ENCODE data around the gene C1orf185.
"Not testable (repeated sequence)": the region's sequence is repeated elsewhere in the genome, so short reads cannot be mapped to it uniquely, and the experiment has no call there.

The C1orf185 gene

DNA sequence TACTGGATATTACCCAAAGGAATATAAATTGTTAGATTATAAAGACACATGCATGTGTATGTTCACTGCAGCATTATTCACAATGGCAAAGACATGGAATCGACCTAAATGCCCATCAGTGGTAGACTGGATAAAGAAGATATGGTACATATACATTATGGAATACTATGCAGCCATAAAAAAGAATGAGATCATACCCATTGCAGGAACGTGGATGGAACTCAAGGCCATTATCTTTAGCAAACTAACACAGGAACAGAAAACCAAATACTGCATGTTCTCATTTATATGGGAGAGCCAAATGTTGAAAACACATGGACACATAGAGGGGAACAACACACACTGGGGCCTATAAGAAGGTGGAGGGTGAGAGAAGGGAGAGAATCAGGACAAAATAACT, 35.7 kb downstream of the C1orf185 start:
- DNase-seq: not testable (repeated sequence)

DNA sequence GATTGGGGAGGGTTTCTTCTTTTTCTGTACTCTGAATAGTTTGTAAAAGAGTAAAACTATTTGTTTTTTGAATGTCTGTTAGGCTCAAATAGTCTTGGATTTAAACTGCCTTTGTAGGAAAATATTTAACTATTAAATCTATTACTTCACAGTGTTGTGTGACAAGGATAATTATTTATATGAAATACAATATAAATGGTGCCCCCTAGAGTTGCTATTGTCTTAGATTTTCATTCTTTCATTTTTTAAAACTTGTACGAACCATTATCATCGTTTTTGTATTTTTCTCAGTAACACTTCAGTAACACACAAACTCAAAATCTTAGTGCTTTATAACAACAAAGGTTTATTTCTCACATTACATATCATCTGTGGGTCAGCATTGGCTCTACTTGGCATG, 37.4 kb downstream of the C1orf185 start:
- DNase-seq: no peak

DNA sequence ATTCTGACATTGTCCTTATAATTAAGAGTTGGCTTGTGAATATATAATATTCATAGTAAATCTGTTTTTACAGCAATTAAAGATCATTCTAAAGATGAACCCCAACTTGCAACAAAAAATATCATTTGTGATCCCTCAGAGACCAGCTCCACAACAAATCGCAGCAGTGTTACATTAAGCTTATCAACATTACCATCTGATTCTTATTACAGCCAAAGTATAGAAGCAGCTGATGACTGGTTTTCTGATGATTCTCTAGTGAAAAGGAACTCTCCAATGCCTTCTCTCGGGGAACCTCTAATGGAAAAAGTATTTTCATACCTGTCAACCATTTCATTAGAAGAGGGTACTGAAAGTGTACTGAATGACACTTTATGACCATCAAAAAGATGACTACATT, 45.4 kb downstream of the C1orf185 start:
- DNase-seq: no peak

DNA sequence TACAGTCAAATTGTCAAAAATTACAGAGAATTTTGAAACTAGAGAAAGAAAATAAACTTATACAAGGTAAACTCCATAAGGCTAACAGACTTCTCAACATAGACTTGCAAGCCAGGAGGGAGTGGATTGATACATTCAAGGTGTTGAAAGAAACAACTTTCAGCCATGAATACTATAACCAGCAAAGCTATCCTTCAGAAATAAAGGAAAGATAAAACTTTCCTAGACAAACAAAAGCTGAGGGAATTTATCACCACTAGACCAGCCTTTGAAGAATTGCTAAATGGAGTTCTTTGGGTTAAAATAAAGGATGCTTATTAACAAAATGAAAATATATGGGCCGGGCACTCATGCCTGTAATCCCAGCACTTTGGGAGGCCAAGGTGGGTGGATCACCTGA, 52.7 kb downstream of the C1orf185 start:
- no peak for DNase-seq

DNA sequence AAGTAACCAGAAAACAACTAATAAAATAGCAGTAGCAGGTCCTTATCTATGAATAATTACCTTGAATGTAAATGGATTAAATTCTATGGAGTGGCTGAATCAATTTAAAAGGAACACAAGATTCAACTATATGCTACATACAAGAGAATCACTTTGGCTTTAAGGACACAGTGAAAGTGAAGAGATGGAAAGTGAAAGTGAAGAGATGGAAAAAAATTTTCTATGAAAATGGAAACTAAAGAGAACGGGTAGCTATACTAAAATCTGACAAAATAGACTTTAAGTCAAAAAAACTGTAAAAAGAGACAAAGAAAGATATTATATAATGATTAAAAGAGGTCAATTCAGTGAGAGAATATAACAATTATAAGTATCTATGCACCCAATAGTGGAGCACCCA, 54.7 kb downstream of the C1orf185 start:
- no peak for DNase-seq

DNA sequence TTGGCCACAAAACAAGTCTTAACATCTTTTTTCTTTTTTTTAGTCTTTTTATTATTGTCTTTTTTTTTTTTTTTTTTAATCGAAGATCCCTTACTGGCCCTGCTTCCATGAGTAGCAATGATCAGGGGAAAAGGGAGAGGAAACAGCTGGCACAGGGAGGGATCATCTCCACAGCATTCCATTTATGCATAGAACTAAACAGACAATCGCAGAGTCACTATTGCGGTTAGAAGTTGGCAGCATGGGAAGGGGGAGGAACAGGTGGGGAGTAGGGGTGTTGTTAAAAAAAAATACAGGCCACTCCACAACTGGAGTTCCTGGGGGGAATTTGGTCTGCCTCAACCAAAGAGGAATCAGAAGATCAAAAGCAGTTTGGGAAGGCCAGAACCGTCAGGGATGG, 55.4 kb downstream of the C1orf185 start:
- no peak for DNase-seq

DNA sequence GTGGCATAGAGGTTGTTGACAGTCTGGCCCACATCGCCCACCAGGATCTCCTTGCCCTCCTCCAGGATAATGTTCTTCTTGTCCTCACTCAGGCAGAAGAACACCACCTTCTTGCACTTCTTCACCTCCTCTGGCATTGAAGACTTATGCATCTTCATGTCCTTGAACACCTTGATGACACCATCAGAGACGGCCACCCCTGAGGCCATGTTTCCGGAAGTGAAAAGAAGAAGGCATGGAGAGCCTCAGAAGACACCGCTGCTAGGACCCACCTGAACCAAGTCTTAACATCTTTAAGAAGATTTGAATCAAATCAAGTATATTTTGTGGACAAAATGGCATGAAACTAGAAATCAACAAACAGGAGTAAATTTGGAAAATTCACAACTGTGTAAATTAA, 56.2 kb downstream of the C1orf185 start:
- DNase-seq: no peak

DNA sequence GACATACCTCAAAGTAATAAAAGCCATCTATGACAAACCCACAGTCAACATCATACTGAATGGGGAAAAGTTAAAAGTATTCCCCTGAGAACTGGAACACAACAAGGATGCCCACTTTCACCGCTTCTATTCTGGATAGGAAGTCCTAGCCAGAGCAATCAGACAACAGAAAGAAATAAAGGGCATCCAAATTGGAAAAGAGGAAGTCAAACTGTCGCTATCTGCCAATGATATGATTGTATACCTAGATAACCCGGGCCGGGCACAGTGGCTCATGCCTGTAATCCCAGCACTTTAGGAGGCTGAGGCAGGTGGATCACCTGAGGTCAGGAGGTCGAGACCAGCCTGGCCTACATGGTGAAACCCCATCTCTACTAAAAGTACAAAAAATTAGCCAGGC, 60.5 kb downstream of the C1orf185 start:
- not testable (repeated sequence) for DNase-seq

DNA sequence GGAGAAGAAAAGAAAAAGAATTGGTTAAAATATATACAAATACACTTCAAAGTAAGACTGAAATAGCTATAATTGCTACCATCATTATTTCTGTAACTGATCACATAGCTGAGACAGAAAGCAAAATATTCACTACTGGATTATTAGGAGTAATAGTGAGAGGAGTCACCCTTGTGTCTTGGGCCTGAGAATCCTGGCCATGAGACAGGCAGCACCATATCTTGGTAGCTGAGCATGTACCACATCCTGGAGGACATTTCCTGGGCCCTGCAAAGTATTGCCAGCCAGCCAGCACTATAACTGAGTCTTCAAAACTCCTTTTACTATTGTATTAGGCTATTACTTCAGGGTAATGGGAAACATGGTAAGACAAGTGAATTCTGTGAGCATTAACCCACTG, 63.5 kb downstream of the C1orf185 start:
- no peak for DNase-seq

DNA sequence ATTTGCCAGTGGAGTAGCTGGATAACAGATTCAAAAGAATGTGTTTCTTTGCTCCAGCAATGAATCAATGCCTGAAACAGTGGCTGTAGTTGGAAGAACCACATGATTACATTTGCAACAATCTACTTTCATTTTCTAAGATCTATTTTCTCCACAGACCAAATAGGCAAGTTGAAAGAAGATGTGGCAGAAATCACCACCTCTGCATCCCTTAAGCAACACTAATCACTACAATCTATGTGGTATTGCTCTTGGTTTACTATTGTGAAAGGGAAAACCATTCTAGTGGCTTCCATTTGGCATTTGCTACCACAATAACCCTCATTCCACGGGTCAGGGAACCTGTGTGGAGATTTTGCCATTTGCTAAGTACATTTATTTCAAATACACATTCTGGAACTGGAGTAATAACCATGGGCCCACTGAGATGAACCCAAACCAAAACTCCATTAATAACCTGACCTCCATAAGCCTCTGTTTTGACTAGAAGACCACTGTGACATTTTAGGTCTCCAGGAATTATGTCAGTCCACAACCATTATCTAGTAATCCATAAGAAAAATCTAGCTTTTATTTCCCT, 66.3 kb downstream of the C1orf185 start:
- DNase-seq: no peak

DNA sequence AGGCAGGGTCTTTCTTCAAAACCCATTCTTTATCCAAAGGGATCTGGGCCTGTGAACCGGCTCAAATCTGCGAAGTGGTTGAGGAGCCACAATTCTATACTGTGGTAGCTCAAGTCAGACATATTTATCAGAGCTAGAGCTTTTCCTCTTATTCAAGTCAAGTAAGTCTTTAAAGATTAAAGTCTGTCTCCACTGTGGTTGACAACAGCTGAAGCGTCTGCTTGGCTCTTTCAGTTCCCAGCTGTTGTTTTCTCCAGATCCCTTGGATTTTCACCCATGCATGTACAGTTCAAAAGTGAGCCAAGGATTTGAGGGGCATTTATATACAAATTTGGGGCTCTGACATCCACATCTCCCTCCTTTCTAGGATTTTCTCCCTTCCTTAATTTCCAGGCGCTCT, 66.9 kb downstream of the C1orf185 start:
- DNase-seq: no peak

DNA sequence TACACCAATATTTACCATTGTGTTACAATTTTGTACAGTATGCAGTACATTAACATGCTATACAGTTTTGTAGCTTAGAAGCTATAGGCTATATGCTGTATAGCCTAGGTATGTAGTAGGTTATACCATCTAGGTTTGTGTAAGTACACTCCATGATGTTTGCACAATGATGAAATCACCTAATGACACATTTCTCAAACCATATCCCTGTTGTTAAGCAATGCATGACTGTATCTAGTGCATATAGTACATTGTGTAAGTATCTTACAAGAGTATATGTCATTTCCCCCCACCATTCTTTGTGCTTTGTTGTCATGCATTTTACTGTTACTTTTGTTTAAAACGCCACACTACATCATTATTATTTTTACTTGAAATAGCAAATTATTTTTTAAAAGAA, 68.3 kb downstream of the C1orf185 start:
- DNase-seq: no peak

DNA sequence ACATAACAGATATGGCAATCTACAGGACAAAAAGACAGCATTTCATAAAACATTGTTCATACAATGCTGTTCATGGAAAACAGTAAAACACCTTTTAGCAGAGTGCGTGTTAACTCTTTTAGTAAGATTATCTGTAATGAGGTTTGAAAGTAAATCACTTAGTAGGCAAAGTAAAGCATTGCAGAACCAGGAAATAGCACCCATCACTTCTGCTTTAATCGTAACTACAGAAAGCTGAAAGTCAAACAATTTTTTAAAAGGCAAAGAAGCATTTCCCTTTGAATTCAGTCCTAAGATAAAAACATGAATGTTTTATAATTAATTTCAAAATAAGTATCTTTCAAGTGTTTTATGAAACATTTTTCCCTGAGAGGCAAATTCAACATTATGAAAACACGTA, 70.8 kb downstream of the C1orf185 start:
- DNase-seq: no peak

DNA sequence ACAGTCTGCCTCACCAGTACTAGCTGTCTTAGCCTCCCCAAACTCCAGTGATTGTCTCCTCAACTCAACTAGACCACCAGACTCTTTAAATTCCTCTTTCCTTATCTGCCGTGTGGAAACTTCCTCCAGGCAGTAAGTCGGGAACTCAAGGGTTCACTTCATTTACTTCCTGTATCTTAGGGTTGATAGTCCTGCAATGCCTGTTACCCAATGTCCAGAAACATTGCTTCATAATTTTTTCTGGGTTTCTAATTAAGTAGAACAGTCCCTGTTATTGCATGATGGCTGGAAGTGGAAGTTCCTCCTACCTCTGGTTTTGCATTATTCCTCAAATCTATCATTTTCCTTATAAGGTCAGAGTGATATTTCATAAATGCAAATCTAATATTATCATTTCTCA, 73.2 kb downstream of the C1orf185 start:
- no peak for DNase-seq

DNA sequence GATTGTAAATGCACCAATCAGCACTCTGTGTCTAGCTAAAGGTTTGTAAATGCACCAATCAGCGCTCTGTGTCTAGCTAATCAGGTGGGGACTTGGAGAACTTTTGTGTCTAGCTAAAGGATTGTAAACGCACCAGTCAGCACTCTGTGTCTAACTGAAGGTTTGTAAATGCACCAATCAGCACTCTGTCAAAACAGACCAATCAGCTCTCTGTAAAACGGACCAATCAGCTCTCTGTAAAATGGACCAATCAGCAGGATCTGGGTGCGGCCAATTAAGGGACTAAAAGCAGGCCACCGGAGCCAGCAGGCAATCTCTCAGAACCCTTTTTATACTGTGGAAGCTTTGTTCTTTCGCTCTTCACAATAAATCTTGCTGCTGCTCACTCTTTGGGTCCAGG, 76.0 kb downstream of the C1orf185 start:
- DNase-seq: not testable (repeated sequence)

DNA sequence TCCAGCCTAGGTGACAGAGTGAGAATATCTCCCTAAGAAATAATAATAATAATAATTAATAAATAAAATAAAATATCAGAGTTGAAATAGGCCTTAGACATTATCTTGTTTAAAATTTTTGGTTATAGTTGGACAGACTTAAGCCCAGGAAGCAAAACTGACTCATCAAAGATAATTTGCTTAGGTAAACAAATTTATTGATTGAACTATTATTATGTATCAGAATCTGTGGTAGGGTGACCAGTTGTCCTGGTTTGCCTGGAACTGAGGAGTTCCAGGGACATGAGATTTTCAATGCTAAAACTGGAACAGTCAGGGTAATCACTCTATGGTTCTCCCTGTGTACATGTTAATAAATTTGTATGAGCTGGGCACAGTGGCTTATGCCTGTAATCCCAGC, 86.2 kb downstream of the C1orf185 start:
- no peak for DNase-seq

DNA sequence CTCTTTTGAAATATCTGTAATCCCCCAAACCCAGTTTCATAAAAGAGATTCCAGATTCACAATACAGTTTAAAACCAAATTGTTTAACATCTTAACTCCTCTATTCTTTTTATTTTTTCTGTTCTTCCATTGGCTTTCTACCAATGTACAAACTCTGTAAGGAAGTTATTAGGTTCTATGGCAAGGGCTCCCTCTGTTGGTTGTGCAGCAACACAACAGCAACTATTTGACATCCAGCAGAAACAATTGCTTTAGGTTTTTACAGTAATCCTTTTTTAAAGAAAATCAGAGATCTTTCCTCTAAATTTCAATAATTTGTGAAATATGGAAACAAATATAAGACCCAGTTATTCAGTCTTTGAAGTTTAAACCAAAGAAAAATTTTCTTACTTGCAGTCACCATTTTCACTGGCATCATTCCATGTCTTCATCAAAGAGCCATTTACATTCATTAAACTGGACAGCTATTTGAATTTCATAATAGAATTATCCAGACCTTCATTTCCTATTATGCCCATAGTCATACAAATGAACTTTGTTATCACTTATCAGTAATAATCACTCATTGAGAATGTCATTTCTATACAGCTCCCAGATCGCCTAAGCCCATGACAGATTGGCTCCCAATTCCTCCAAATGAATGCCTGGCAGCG, 87.5 kb downstream of the C1orf185 start:
- no peak for DNase-seq

DNA sequence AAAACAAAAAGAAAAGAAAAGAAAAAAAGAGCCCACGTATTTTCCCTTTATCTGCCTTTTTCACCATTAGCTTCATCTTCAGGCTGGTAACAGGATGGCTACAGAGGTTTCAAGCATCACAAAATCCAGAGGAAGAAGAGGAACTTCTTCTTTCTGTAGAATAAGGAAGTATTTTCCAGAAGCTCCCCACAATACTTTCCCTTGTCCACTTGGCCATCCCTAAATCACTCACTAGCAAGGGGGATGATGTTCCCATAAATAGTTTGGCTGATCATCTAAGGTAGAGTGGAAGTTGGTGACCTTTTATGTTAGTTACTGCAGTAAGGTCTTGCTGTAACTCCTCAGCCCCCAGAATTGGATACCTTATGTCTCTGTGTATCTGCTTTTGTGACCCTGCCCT, 88.9 kb downstream of the C1orf185 start:
- DNase-seq: no peak

DNA sequence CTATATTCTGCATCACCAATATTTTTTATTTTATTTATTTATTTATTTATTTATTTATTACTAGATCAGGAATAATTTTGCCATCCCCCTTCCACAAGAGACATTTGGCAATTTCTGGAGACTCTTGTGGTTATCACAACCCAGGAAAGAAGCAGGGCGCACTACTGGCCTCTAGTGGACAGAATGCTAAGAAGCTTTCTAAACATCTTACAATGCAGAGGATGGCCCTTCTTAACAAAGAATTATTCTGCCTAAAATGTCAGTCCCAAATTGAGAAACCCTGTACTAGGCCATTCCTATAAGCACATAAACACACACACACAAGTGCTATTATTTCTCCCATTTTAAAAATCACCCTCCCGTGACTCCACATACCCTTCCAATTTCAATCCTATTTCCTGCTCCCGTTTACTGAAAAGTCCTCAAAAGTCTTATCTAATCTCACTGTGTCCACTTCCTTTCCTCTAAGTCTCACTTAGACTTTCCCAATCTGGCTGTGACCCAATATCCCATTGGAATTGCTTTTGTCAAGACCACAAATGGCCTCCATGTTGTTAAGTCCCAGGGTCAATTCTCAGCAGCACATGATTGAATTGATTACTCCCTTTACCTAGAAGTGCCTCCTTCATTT, 90.3 kb downstream of the C1orf185 start:
- peak; percentile 60 for DNase-seq

DNA sequence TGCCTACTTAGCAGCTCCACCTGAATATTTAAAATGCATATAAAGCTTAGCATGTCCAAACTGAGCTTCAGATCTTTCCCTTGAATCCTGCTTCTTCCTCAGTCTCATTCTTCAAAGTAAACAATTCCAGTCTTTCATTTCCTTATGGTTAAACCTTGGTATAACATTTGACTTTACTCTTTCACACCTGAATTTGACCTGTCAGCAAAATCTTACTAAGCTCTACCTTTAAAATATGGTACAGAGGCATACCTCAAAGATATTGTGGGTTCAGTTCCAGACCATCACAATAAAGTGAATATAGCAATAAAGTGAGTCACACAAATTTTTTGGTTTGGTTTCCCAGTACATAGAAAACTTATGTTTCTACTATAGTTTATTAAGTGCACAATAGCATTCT, 91.5 kb downstream of the C1orf185 start:
- DNase-seq: no peak
